GM21529 (cell line): ENCODE data around the gene RTN4.
"Not testable (repeated sequence)": the region's sequence is repeated elsewhere in the genome, so short reads cannot be mapped to it uniquely, and the experiment has no call there.

Experiments used
- ATAC-seq: cut with Tn5 transposase; IDR thresholded peaks from one replicate; pipeline ENCODE4 v1.9.1; 2021; ENCODE audit not compliant: unreplicated experiment

RTN4 gene

DNA sequence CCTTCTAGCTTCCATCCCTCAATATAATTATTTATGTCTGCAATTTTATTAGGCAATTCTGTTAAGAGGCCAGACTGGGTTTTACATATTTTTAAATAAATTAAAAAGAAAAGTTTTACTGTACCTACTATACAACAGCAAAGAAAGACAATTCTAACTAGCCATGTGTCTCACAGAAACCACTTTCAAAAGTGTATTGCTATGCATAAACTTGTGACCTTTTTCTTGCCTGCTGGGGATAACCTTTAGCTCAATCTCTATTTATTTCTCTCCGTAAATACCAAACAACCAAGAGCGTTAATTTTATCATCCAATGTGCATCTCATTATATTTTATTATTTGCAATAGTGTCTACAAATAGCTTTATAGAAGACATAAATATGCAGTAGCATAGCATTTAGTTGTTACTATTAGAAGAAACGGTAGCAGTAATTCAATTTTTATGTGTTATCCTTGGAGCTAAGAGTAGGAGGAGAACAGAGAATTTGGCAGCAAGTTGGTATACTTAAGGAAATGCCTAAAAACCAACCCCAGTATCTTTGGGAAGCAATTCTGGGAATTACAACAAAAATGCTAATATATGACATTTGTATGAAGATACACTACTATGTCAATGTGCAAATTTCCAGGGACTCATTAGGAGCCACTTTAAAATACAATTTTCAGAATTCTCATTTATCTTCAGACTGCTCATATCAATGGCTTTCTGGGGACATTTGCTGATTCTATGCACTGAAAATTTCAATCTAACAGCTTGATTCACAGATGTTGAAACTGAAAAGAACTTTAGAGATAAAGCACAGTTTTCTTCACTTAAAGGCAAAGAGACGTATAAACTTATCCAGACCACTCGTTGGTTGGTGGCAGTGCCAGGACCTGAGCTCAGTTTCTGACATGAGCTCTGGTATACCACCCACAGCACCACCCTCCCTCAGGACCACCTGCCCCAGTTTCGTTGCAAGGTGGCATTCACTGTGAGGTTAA lies 23.0 kb upstream of the RTN4 start:
- ATAC-seq: no peak

DNA sequence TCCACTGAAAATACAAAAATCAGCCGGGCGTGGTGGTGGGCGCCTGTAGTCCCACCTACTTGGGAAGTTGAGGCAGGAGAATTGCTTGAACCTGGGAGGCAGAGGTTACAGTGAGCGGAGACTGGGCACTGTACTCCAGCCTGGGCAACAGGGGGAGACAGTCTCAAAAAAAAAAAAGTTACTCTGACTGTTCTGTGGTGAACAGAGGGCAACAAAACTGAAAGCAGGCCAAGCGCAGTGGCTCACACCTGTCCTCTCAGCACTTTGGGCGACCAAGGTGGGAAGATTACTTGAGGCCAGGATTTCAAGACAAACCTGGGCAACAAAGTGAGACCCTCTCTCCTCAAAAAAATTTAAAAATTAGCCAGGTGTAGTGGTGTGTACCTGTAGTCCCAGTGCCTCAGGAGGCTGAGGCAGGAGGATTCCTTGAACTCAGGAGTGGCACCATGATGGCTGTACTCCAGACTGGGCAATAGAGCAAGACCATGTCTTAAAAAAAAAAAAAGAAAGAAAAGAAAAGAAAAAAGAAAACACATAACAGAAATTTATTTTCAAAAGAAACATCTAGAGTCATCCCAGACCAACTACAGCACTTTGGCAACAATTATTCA lies 13.6 kb upstream of the RTN4 start:
- ATAC-seq: no peak

- no peak for ATAC-seq
Measured at GRCh38 chr2:55063226-55063625, 13.0 kb upstream of the RTN4 start.

GRCh38 chr2:55062754-55063153 lies 12.5 kb upstream of the RTN4 start:
- no peak for ATAC-seq

GRCh38 chr2:55061523-55062344 lies 11.5 kb upstream of the RTN4 start:
- ATAC-seq: no peak

DNA sequence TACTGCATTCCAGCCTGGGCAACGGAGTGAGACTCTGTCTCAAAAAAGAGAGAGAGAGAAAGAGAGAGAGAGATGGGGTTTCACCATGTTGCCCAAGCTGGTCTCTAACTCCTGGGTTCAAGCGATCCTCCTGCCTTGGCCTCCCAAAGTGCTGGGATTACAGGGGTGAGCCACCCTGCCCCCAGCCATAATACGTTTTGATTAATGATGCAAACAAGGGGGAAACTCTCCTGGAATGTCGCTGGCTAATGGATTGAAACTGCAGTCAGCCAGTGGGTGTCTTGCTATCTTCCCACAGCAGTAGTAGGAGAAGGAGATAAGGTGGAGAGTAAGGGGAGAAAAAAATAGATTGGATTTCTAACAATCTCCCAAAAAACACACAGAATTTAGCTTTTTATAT lies 9.5 kb upstream of the RTN4 start:
- no peak for ATAC-seq

DNA sequence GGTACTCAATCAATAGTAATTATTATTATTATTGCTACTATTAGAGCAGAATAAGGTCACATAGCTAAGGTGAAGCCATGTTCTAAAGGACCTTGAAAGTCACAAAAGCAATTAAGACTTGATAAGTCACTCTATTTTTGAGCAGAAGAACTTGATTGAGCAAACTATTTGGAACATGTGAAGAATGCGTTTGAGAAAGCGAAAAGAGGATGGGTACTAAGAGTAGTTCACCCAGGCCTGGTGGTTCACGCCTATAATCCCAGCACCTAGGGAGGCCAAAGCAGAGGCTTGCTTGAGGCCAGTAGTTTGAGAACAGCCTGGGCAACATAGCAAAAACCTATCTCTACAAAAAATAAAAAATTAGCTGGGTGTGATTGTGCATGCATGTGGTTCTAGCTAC lies 7.2 kb upstream of the RTN4 start:
- ATAC-seq: no peak

DNA sequence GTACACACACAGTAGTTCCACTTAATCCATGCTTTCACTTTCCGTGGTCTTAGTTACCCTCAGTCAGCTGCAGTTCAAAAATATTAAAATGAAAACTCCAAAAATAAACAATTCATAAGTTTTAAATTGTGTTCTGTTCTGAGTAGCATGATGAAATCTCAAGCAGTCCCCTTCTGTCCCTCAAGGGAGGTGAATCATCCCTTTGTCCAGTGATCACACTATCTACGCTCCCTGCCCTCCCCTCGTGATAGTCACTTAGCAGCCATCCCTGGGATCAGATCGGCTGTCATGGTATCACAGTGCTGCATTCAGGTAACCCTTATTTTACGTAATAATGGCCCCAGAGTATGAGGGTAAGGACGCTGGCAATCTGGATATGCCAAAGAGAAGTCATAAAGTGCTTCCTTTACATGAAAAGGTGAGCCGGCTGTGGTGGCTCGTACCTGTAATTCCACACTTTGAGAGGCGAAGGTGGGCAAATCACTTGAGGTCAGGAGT lies 5.8 kb upstream of the RTN4 start:
- ATAC-seq: no peak

GRCh38 chr2:55054106-55054875 lies 4.0 kb upstream of the RTN4 start:
- peak; percentile 27 for ATAC-seq

GRCh38 chr2:55053225-55053624 lies 3.0 kb upstream of the RTN4 start:
- ATAC-seq: not testable (repeated sequence)

GRCh38 chr2:55052129-55053061 lies 2.1 kb upstream of the RTN4 start:
- ATAC-seq: no peak

GRCh38 chr2:55051026-55051866 lies 995 bp upstream of the RTN4 start:
- ATAC-seq: no peak

GRCh38 chr2:55049821-55050099 lies 491 bp downstream of the RTN4 start:
- no peak for ATAC-seq

- ATAC-seq: peak; percentile 15
Measured at GRCh38 chr2:55049043-55049820, 1.0 kb downstream of the RTN4 start.

DNA sequence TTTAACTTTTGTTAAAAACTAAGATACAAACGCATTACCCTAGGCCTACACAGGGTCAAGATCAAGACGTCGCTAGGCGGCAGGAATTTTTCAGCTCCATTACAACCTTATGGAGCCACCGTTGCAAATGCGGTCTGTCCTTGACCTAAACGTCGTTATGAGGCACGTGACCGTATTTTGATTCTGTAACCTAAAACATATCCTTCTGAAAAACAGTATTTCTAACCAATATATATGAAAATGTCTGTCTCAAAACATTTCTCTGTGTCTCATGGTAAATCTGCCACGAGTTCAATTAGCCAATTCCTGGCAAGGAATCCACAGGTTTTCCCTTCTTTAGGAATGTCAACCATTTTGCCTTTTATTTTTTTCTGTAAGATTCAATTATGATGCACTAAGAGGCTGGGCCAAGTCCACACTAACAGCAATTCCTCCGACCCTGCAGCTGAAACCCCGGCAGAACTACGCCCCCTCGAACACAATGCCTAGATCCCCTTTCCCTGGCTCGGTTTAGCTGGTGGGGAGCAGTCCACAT lies 1.7 kb downstream of the RTN4 start:
- ATAC-seq: no peak

- no peak for ATAC-seq
Measured at GRCh38 chr2:55047677-55048299, 2.5 kb downstream of the RTN4 start.

GRCh38 chr2:55045780-55046179 lies 4.5 kb downstream of the RTN4 start:
- ATAC-seq: no peak
